Neural cell (in vitro differentiated cells): ENCODE data around the gene EVX1.

Experiments used
- CTCF ChIP-seq: fragments of 450-650 bp; IDR thresholded peaks from 2 replicates; pipeline ENCODE4 v1.5.1; 2014; ENCODE audit warnings: antibody characterized with exemption, mild to moderate bottlenecking, moderate library complexity; ENCODE audit not compliant: poor library complexity, severe bottlenecking
- MXI1 ChIP-seq: fragments of 450-650 bp; conservative IDR thresholded peaks from 2 replicates; pipeline ENCODE4 v1.6.1; 2014; ENCODE audit warnings: antibody characterized with exemption, mild to moderate bottlenecking; ENCODE audit not compliant: poor library complexity, severe bottlenecking
- TAF1 ChIP-seq: IDR thresholded peaks from 2 replicates; pipeline ENCODE4 v1.6.1; 2012; ENCODE audit warnings: low read depth

- TF ChIP-seq MXI1 = no peak
- TF ChIP-seq TAF1 = no peak
- no peak for TF ChIP-seq CTCF
These were observed 28.8 kb downstream of the EVX1 start for GRCh38 chr7:27271384-27271783.
